Measurements from ENCODE around the gene XPO5.
"Not testable (repeated sequence)": the region's sequence is repeated elsewhere in the genome, so short reads cannot be mapped to it uniquely, and the experiment has no call there.

The XPO5 gene

DNA sequence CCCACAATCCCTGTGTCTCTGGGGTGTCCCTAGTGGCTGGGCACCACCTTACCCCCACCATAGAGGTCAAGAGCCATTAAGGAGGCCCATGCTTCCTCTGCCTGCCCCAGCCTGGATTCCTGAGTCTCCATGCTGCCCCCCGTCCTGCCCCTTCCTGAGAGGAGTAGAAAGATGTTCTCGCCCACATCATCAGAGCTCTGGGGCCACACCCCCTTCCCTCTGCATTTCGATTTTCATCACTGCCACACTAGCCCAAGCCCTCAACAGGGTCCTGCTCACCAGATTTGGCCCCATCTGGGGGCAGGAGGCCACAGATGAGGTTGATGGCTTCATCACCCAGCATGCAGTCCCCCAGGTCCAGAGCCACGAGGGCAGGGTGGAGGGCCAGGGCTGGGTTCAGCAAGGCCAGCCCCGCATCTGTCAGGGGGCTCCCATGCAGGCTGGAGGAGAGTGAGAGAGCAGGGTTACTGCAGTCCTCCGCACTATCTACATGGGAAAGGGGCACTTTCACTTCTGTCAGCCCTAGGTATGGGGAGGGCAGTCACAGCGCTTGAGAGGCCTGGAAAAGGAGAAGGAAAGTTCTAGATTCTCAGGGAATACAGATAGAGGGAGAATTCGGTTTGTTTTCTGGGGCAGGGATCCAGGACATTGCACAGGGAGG is 67.2 kb downstream of the XPO5 start:
- Histone ChIP-seq H3K9me3 (ENCODE audit: low read length) (no peaks in the 10 kb centered on the region), H3K4me3 (ENCODE audit: low read length) (no peak overlapping the region), H3K4me1 (ENCODE audit: insufficient read depth, low read length) (peaks cover 12% of the 10 kb centered on the region), H3K27me3 (ENCODE audit: insufficient read depth, low read length) (no peaks in the 10 kb centered on the region), H3K36me3 (ENCODE audit: insufficient read depth, low read length) (peaks cover 43% of the 10 kb centered on the region), H2AFZ (ENCODE audit: low read depth, low read length) (no peak overlapping the region)

- no peak overlapping the region for H2AFZ ChIP-seq (ENCODE audit: low read depth, low read length)
- no peaks in the 10 kb centered on the region for H3K9me3 ChIP-seq (ENCODE audit: low read length)
- H3K4me3 ChIP-seq (ENCODE audit: low read length), result no peak overlapping the region
- H3K27me3 ChIP-seq (ENCODE audit: insufficient read depth, low read length), result no peaks in the 10 kb centered on the region
- peaks cover 12% of the 10 kb centered on the region for H3K4me1 ChIP-seq (ENCODE audit: insufficient read depth, low read length)
- peaks cover 44% of the 10 kb centered on the region for H3K36me3 ChIP-seq (ENCODE audit: insufficient read depth, low read length)
These were observed 69.0 kb downstream of the XPO5 start for GRCh38 chr6:43506667-43507471.

DNA sequence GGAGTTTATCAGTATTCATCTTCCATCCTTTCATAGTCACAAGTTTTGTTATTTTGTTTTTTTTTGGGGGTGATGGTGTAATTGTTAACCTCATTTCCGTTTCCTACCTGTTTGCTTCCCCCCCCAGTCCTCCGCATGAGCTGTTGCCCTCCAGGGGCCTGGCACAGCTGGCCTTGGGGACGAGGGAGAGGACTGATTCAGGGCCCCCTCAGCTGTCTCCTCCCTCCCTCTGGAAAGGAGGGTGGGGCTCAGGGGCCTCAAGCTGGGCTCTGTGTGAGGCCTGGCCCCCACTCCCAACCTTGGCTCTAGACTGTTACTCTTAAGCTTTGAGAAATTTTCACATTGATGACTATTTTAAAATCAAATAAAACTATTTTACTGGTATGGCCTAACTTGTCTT is 69.7 kb downstream of the XPO5 start:
- H3K36me3 ChIP-seq (ENCODE audit: insufficient read depth, low read length), result peaks cover 40% of the 10 kb centered on the region

GRCh38 chr6:43505718-43506117 is 70.1 kb downstream of the XPO5 start:
- peaks cover 12% of the 10 kb centered on the region for H3K4me1 ChIP-seq (ENCODE audit: insufficient read depth, low read length)
- H3K36me3 ChIP-seq (ENCODE audit: insufficient read depth, low read length), result peaks cover 43% of the 10 kb centered on the region
- H2AFZ ChIP-seq (ENCODE audit: low read depth, low read length), result no peak overlapping the region
- H3K4me3 ChIP-seq (ENCODE audit: low read length), result no peak overlapping the region
- H3K9me3 ChIP-seq (ENCODE audit: low read length), result no peaks in the 10 kb centered on the region
- H3K27me3 ChIP-seq (ENCODE audit: insufficient read depth, low read length), result no peaks in the 10 kb centered on the region

More for the DNA sequence above, 69.7 kb downstream of the XPO5 start:
- Histone ChIP-seq H3K9me3 (ENCODE audit: low read length) (no peaks in the 10 kb centered on the region), H2AFZ (ENCODE audit: low read depth, low read length) (no peak overlapping the region), H3K4me1 (ENCODE audit: insufficient read depth, low read length) (peaks cover 12% of the 10 kb centered on the region), H3K4me3 (ENCODE audit: low read length) (no peak overlapping the region), H3K27me3 (ENCODE audit: insufficient read depth, low read length) (no peaks in the 10 kb centered on the region)

DNA sequence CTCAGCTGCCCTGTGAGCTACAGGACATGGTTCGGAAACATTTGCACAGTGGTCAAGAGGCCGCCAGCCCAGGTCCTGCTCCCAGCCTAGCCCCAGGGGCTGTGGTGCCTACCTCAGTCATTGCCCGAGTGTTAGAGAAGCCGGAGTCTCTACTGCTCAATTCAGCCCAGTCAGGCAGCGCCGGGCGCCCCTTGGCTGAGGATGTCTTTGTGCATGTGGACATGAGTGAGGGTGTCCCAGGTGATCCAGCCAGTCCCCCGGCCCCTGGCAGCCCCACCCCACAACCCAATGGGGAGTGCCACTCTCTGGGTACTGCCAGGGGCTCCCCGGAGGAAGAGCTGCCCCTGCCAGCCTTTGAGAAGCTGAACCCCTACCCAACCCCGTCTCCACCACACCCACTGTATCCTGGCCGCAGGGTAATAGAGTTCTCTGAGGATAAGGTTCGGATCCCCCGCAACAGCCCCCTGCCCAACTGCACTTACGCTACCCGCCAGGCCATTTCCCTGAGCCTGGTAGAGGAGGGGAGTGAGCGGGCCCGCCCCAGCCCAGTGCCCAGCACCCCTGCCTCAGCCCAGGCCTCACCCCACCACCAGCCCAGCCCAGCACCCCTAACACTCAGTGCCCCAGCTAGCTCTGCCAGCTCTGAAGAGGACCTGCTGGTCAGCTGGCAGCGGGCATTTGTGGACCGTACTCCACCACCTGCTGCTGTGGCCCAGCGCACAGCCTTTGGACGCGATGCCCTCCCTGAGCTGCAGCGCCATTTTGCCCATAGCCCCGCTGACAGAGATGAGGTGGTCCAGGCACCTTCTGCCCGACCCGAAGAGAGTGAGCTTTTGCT is 70.9 kb downstream of the XPO5 start:
- H2AFZ ChIP-seq (ENCODE audit: low read depth, low read length), result no peak overlapping the region
- H3K36me3 ChIP-seq (ENCODE audit: insufficient read depth, low read length), result peaks cover 50% of the 10 kb centered on the region
- H3K4me1 ChIP-seq (ENCODE audit: insufficient read depth, low read length), result peaks cover 8% of the 10 kb centered on the region
- no peak overlapping the region for H3K4me3 ChIP-seq (ENCODE audit: low read length)
- no peaks in the 10 kb centered on the region for H3K9me3 ChIP-seq (ENCODE audit: low read length)
- no peaks in the 10 kb centered on the region for H3K27me3 ChIP-seq (ENCODE audit: insufficient read depth, low read length)

GRCh38 chr6:43503443-43503842 is 72.4 kb downstream of the XPO5 start:
- Histone ChIP-seq H3K4me3 (ENCODE audit: low read length) (no peak overlapping the region), H3K9me3 (ENCODE audit: low read length) (no peaks in the 10 kb centered on the region), H3K36me3 (ENCODE audit: insufficient read depth, low read length) (peaks cover 65% of the 10 kb centered on the region), H3K4me1 (ENCODE audit: insufficient read depth, low read length) (peaks cover 2% of the 10 kb centered on the region), H2AFZ (ENCODE audit: low read depth, low read length) (no peak overlapping the region), H3K27me3 (ENCODE audit: insufficient read depth, low read length) (no peaks in the 10 kb centered on the region)

GRCh38 chr6:43502666-43503065 is 73.2 kb downstream of the XPO5 start:
- Histone ChIP-seq H3K27me3 (ENCODE audit: insufficient read depth, low read length) (no peaks in the 10 kb centered on the region), H3K4me1 (ENCODE audit: insufficient read depth, low read length) (peaks cover 2% of the 10 kb centered on the region), H3K36me3 (ENCODE audit: insufficient read depth, low read length) (peaks cover 72% of the 10 kb centered on the region), H2AFZ (ENCODE audit: low read depth, low read length) (no peak overlapping the region), H3K4me3 (ENCODE audit: low read length) (no peak overlapping the region), H3K9me3 (ENCODE audit: low read length) (no peaks in the 10 kb centered on the region)

GRCh38 chr6:43500921-43501320 is 74.9 kb downstream of the XPO5 start:
- peaks cover 74% of the 10 kb centered on the region for H3K36me3 ChIP-seq (ENCODE audit: insufficient read depth, low read length)
- H2AFZ ChIP-seq (ENCODE audit: low read depth, low read length), result no peak overlapping the region
- no peak overlapping the region for H3K4me3 ChIP-seq (ENCODE audit: low read length)
- no peaks in the 10 kb centered on the region for H3K4me1 ChIP-seq (ENCODE audit: insufficient read depth, low read length)
- no peaks in the 10 kb centered on the region for H3K27me3 ChIP-seq (ENCODE audit: insufficient read depth, low read length)
- no peaks in the 10 kb centered on the region for H3K9me3 ChIP-seq (ENCODE audit: low read length)

GRCh38 chr6:43499028-43499815 is 76.6 kb downstream of the XPO5 start:
- Histone ChIP-seq H2AFZ (ENCODE audit: low read depth, low read length) (no peak overlapping the region), H3K9me3 (ENCODE audit: low read length) (no peaks in the 10 kb centered on the region), H3K27me3 (ENCODE audit: insufficient read depth, low read length) (no peaks in the 10 kb centered on the region), H3K4me3 (ENCODE audit: low read length) (no peak overlapping the region), H3K36me3 (ENCODE audit: insufficient read depth, low read length) (peaks cover 58% of the 10 kb centered on the region), H3K4me1 (ENCODE audit: insufficient read depth, low read length) (no peaks in the 10 kb centered on the region)

GRCh38 chr6:43498291-43498690 is 77.5 kb downstream of the XPO5 start:
- H3K4me1 ChIP-seq (ENCODE audit: insufficient read depth, low read length); H3K9me3 ChIP-seq (ENCODE audit: low read length); H3K4me3 ChIP-seq (ENCODE audit: low read length); H3K27me3 ChIP-seq (ENCODE audit: insufficient read depth, low read length); H2AFZ ChIP-seq (ENCODE audit: low read depth, low read length): not testable (repeated sequence)
- H3K36me3 ChIP-seq (ENCODE audit: insufficient read depth, low read length), result peaks cover 52% of the 10 kb centered on the region

- Histone ChIP-seq H3K4me3 (ENCODE audit: low read length) (no peak overlapping the region), H3K36me3 (ENCODE audit: insufficient read depth, low read length) (peaks cover 46% of the 10 kb centered on the region), H3K4me1 (ENCODE audit: insufficient read depth, low read length) (no peaks in the 10 kb centered on the region), H3K9me3 (ENCODE audit: low read length) (no peaks in the 10 kb centered on the region), H2AFZ (ENCODE audit: low read depth, low read length) (no peak overlapping the region), H3K27me3 (ENCODE audit: insufficient read depth, low read length) (no peaks in the 10 kb centered on the region)
These were observed 78.1 kb downstream of the XPO5 start for GRCh38 chr6:43497689-43498088.

GRCh38 chr6:43497129-43497396 is 78.8 kb downstream of the XPO5 start:
- Histone ChIP-seq H3K36me3 (ENCODE audit: insufficient read depth, low read length) (peaks cover 39% of the 10 kb centered on the region), H3K27me3 (ENCODE audit: insufficient read depth, low read length) (no peaks in the 10 kb centered on the region), H3K4me1 (ENCODE audit: insufficient read depth, low read length) (no peaks in the 10 kb centered on the region), H2AFZ (ENCODE audit: low read depth, low read length) (no peak overlapping the region), H3K9me3 (ENCODE audit: low read length) (no peaks in the 10 kb centered on the region), H3K4me3 (ENCODE audit: low read length) (no peak overlapping the region)

Data from neuron (in vitro differentiated cells).